Measurements from ENCODE around the gene ABLIM3. TPM values are rescaled to one million over a fixed set of nuclear protein-coding genes. Genes with fewer than 3 reads are reported as not detected.

Gene ABLIM3
- total RNA-seq, 1 donor from 2014 or later: 8.0 TPM

- Mint-ChIP-seq H3K36me3 (no peaks in the 10 kb centered on the region), H3K27me3 (peaks cover 5% of the 10 kb centered on the region), H3K4me3 (no peak overlapping the region), H3K27ac (no peak overlapping the region), H3K9me3 (no peaks in the 10 kb centered on the region), H3K4me1 (ENCODE audit: unreplicated experiment) (peaks cover 8% of the 10 kb centered on the region)
- TF ChIP-seq CTCF (conservative IDR thresholded peaks at IDR 0.05): no peak
- no peak for DNase-seq (ENCODE audit: extremely low spot score, unreplicated experiment)
Measured at GRCh38 chr5:149210968-149211490, 69.7 kb downstream of the ABLIM3 start.

- DNase-seq (ENCODE audit: extremely low spot score, unreplicated experiment): no peak
- H3K27ac Mint-ChIP-seq: no peak overlapping the region
- TF ChIP-seq CTCF (conservative IDR thresholded peaks at IDR 0.05): no peak
- H3K4me3 Mint-ChIP-seq: no peak overlapping the region
- H3K4me1 Mint-ChIP-seq (ENCODE audit: unreplicated experiment): peaks cover 8% of the 10 kb centered on the region
- no peaks in the 10 kb centered on the region for H3K9me3 Mint-ChIP-seq
- peaks cover 5% of the 10 kb centered on the region for H3K27me3 Mint-ChIP-seq
- H3K36me3 Mint-ChIP-seq: no peaks in the 10 kb centered on the region
Measured at GRCh38 chr5:149211566-149211965, 70.3 kb downstream of the ABLIM3 start.

- no peaks in the 10 kb centered on the region for H3K9me3 Mint-ChIP-seq
- H3K27ac Mint-ChIP-seq: no peak overlapping the region
- H3K4me1 Mint-ChIP-seq (ENCODE audit: unreplicated experiment): peaks cover 8% of the 10 kb centered on the region
- TF ChIP-seq CTCF (conservative IDR thresholded peaks at IDR 0.05): no peak
- no peak for DNase-seq (ENCODE audit: extremely low spot score, unreplicated experiment)
- H3K27me3 Mint-ChIP-seq: peaks cover 9% of the 10 kb centered on the region
- no peaks in the 10 kb centered on the region for H3K36me3 Mint-ChIP-seq
- no peak overlapping the region for H3K4me3 Mint-ChIP-seq
Measured at GRCh38 chr5:149212198-149212951, 71.1 kb downstream of the ABLIM3 start.

GRCh38 chr5:149213264-149213880 lies 72.1 kb downstream of the ABLIM3 start:
- Mint-ChIP-seq H3K4me3 (no peak overlapping the region), H3K27me3 (peaks cover 12% of the 10 kb centered on the region), H3K36me3 (no peaks in the 10 kb centered on the region), H3K27ac (no peak overlapping the region), H3K4me1 (ENCODE audit: unreplicated experiment) (peaks cover 8% of the 10 kb centered on the region), H3K9me3 (no peaks in the 10 kb centered on the region)
- peak; percentile 16 for DNase-seq (ENCODE audit: extremely low spot score, unreplicated experiment)
- no peak for TF ChIP-seq CTCF (conservative IDR thresholded peaks at IDR 0.05)

- H3K27me3 Mint-ChIP-seq: peaks cover 16% of the 10 kb centered on the region
- H3K4me3 Mint-ChIP-seq: no peak overlapping the region
- H3K9me3 Mint-ChIP-seq: no peaks in the 10 kb centered on the region
- H3K36me3 Mint-ChIP-seq: no peaks in the 10 kb centered on the region
- no peak for DNase-seq (ENCODE audit: extremely low spot score, unreplicated experiment)
- H3K4me1 Mint-ChIP-seq (ENCODE audit: unreplicated experiment): peaks cover 7% of the 10 kb centered on the region
- no peak for TF ChIP-seq CTCF (conservative IDR thresholded peaks at IDR 0.05)
- no peak overlapping the region for H3K27ac Mint-ChIP-seq
Measured at GRCh38 chr5:149215478-149216090, 74.3 kb downstream of the ABLIM3 start.
